MM.1S (cell line): ENCODE results near the gene ALDH2.

Experiments used
- EZH2 ChIP-seq: fragments of 300-600 bp; sonication (generic); optimal IDR thresholded peaks from 2 replicates; pipeline ENCODE3; 2017; ENCODE audit warnings: low read depth, mild to moderate bottlenecking, antibody characterized with exemption, low read length, mixed read lengths
- TF ChIP-seq, protein P1 (sequence below): fragments of 300-600 bp; sonication (generic); IDR thresholded peaks from 2 replicates; pipeline ENCODE4 v1.5.1; 2016; ENCODE audit warnings: antibody characterized with exemption, low read length, mixed read lengths

- TF ChIP-seq, protein P1, sequence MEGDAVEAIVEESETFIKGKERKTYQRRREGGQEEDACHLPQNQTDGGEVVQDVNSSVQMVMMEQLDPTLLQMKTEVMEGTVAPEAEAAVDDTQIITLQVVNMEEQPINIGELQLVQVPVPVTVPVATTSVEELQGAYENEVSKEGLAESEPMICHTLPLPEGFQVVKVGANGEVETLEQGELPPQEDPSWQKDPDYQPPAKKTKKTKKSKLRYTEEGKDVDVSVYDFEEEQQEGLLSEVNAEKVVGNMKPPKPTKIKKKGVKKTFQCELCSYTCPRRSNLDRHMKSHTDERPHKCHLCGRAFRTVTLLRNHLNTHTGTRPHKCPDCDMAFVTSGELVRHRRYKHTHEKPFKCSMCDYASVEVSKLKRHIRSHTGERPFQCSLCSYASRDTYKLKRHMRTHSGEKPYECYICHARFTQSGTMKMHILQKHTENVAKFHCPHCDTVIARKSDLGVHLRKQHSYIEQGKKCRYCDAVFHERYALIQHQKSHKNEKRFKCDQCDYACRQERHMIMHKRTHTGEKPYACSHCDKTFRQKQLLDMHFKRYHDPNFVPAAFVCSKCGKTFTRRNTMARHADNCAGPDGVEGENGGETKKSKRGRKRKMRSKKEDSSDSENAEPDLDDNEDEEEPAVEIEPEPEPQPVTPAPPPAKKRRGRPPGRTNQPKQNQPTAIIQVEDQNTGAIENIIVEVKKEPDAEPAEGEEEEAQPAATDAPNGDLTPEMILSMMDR, result no peak
- no peak for TF ChIP-seq EZH2
Observed at GRCh38 chr12:111761099-111761498, 5.6 kb upstream of the ALDH2 start.
